ENCODE measurements around the gene KLHL29. TPM values are rescaled to one million over a fixed set of nuclear protein-coding genes. Genes with fewer than 3 reads are reported as not detected.

Gene KLHL29
- total and polyA plus RNA-seq, 2 experiments from 2014 or later, result 3.8 to 9.9 TPM

DNA sequence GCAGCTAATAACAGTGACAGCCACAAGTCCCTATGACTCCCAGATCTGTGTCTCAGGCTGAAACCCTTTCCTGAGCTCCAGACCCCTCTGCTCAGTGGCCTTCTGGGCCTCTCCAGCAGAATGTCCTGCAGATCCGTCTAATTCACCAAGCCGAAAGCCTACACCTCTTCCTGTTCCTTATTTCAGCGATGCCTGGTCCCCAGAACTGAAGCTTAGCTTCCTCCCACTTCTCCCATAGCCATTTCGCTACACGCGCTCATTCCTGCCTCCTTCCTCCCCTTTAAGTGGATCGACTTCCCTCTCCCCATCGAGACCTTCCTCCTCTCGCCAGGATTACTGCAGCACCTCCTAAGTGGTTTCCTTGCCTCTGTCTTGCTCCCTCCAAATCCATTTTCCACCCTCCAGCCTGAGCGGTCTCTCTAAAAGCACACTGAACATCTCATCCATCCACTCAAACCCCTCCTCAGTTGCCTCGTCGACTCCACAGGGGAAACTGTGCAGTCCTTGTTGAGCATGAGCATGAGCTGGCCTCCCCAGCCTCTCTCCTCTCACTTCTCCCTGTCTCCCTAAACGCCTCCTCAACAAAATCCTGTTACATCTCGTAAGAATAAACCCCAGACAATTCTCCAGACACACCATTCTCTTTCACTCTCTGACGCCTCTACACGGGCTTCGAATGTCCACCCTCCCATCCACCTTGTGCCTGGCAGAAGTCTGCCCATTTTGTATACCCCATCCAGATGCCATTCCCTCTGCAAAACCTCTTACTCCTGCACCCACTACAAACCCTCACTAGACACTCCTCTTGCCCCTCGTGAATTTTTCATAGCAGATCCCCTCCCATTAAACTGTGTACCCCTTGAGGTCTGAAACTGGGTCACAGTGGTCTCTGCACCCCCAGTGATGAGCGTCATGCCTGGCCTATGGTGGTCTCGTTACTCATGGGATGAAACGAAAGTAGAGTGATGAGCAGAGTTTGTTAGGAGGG is 309.4 kb downstream of the KLHL29 start:
- no peaks in the 10 kb centered on the region for H3K9me3 ChIP-seq (ENCODE audit: low read depth)
- H4K20me1 ChIP-seq (ENCODE audit: insufficient read depth, poor library complexity, severe bottlenecking), result no peaks in the 10 kb centered on the region
- no peak overlapping the region for H3K4me3 ChIP-seq
- TF ChIP-seq EZH2phosphoT487 (IDR thresholded peaks at IDR 0.05; ENCODE audit: low read depth, severe bottlenecking, unreplicated experiment), result no peak
- TF ChIP-seq, protein P1, sequence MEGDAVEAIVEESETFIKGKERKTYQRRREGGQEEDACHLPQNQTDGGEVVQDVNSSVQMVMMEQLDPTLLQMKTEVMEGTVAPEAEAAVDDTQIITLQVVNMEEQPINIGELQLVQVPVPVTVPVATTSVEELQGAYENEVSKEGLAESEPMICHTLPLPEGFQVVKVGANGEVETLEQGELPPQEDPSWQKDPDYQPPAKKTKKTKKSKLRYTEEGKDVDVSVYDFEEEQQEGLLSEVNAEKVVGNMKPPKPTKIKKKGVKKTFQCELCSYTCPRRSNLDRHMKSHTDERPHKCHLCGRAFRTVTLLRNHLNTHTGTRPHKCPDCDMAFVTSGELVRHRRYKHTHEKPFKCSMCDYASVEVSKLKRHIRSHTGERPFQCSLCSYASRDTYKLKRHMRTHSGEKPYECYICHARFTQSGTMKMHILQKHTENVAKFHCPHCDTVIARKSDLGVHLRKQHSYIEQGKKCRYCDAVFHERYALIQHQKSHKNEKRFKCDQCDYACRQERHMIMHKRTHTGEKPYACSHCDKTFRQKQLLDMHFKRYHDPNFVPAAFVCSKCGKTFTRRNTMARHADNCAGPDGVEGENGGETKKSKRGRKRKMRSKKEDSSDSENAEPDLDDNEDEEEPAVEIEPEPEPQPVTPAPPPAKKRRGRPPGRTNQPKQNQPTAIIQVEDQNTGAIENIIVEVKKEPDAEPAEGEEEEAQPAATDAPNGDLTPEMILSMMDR (IDR thresholded peaks at IDR 0.05; ENCODE audit: poor library complexity), result no peak
- no peak for TF ChIP-seq EZH2 (IDR thresholded peaks at IDR 0.05; ENCODE audit: borderline replicate concordance)
- no peaks in the 10 kb centered on the region for H3K4me1 ChIP-seq (ENCODE audit: insufficient read depth)
- no peak for DNase-seq (ENCODE audit: low spot score)
- WGBS (ENCODE audit: low lambda C conversion rate, missing lambda C conversion rate), result 94% methylated on average over 21 of the region's 21 CpGs
- no peaks in the 10 kb centered on the region for H3K27me3 ChIP-seq
- H3K9me2 ChIP-seq (replicated peaks; ENCODE audit: insufficient read depth), result no peaks in the 10 kb centered on the region
- no peaks in the 10 kb centered on the region for H3K79me2 ChIP-seq
- no peak overlapping the region for H2AFZ ChIP-seq
- no peaks in the 10 kb centered on the region for H3K36me3 ChIP-seq (replicated peaks; ENCODE audit: insufficient read depth, low read depth)
- no peak overlapping the region for H3K27ac ChIP-seq
- H3K4me2 ChIP-seq, result no peak overlapping the region

DNA sequence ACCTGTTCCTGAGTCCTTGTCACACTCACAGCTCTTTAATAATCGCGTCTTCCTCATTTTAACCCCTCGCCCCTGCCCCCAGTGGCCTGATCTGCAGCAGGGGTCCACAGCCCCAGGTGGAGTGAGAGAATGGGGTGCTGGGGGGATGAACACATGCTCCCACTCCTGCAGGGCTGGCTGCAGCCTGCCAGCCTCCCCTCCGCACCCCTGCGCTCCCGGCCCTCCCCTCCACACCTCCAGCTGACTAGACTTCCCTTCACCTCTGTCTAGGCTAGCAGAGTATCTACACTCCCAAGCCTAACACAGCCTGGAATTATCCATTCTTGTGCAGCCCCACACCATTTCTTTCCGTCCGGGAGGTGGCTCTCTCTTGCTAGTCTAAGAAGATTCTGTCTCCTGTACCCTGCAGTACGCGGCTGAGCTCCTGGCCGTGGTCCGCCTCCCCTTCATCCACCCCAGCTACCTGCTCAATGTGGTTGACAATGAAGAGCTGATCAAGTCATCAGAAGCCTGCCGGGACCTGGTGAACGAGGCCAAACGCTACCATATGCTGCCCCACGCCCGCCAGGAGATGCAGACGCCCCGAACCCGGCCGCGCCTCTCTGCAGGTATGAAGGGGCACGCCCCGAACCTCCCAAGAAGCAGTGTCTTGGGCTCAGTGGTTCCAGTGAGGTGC is 310.4 kb downstream of the KLHL29 start:
- Histone ChIP-seq H3K36me3 (replicated peaks; ENCODE audit: insufficient read depth, low read depth) (no peaks in the 10 kb centered on the region), H3K4me2 (no peak overlapping the region), H3K27me3 (no peaks in the 10 kb centered on the region), H2AFZ (no peak overlapping the region), H3K9me2 (replicated peaks; ENCODE audit: insufficient read depth) (no peaks in the 10 kb centered on the region), H3K79me2 (no peaks in the 10 kb centered on the region), H3K9me3 (ENCODE audit: low read depth) (no peaks in the 10 kb centered on the region), H4K20me1 (ENCODE audit: insufficient read depth, poor library complexity, severe bottlenecking) (no peaks in the 10 kb centered on the region), H3K27ac (no peak overlapping the region), H3K4me1 (ENCODE audit: insufficient read depth) (no peaks in the 10 kb centered on the region), H3K4me3 (no peak overlapping the region)
- TF ChIP-seq, protein P1 (IDR thresholded peaks at IDR 0.05; ENCODE audit: poor library complexity), result no peak
- TF ChIP-seq EZH2phosphoT487 (IDR thresholded peaks at IDR 0.05; ENCODE audit: low read depth, severe bottlenecking, unreplicated experiment), result no peak
- TF ChIP-seq EZH2 (IDR thresholded peaks at IDR 0.05; ENCODE audit: borderline replicate concordance), result no peak
- no peak for DNase-seq (ENCODE audit: low spot score)
- whole genome bisulfite sequencing (ENCODE audit: low lambda C conversion rate, missing lambda C conversion rate), result 98% methylated on average over 22 of the region's 24 CpGs

DNA sequence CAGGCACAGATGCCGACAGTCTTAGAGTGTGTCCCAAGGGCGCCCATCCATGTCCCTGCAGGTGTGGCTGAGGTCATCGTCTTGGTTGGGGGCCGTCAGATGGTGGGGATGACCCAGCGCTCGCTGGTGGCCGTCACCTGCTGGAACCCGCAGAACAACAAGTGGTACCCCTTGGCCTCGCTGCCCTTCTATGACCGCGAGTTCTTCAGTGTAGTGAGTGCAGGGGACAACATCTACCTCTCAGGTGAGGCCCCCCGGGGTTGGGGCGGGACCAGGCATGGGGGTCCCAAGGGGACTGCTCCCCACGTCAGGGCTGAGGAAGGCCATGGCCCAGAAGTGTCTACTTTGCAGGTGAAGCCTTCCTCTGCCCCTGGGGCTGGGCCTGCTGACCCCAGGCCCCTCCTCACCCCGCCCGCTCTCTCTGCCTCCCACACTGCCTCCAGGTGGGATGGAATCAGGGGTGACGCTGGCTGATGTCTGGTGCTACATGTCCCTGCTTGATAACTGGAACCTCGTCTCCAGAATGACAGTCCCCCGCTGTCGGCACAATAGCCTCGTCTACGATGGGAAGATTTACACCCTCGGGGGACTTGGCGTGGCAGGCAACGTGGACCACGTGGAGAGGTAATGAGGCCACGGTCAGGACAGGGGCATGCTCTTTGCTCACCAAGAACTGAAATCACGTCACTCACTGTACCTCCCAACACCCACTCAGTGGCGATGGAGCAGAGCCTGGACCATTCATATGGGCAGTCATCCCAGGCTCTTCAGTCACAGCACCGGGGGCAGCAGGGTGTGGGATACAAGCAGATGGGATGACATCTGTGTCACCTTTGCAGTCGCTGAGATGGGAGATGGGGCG is 311.1 kb downstream of the KLHL29 start:
- 95% methylated on average over 30 of the region's 32 CpGs for WGBS (ENCODE audit: low lambda C conversion rate, missing lambda C conversion rate)
- H3K4me1 ChIP-seq (ENCODE audit: insufficient read depth), result no peaks in the 10 kb centered on the region
- TF ChIP-seq EZH2 (IDR thresholded peaks at IDR 0.05; ENCODE audit: borderline replicate concordance), result no peak
- no peak for TF ChIP-seq EZH2phosphoT487 (IDR thresholded peaks at IDR 0.05; ENCODE audit: low read depth, severe bottlenecking, unreplicated experiment)
- TF ChIP-seq, protein P1 (IDR thresholded peaks at IDR 0.05; ENCODE audit: poor library complexity), result no peak
- H3K79me2 ChIP-seq, result no peaks in the 10 kb centered on the region
- no peak overlapping the region for H2AFZ ChIP-seq
- no peaks in the 10 kb centered on the region for H3K36me3 ChIP-seq (replicated peaks; ENCODE audit: insufficient read depth, low read depth)
- H3K27me3 ChIP-seq, result no peaks in the 10 kb centered on the region
- H3K4me2 ChIP-seq, result no peak overlapping the region
- no peak overlapping the region for H3K27ac ChIP-seq
- H3K9me3 ChIP-seq (ENCODE audit: low read depth), result no peaks in the 10 kb centered on the region
- no peaks in the 10 kb centered on the region for H4K20me1 ChIP-seq (ENCODE audit: insufficient read depth, poor library complexity, severe bottlenecking)
- H3K9me2 ChIP-seq (replicated peaks; ENCODE audit: insufficient read depth), result no peaks in the 10 kb centered on the region
- DNase-seq (ENCODE audit: low spot score), result no peak
- H3K4me3 ChIP-seq, result no peak overlapping the region

All from hepatocyte (in vitro differentiated cells).